CD14-positive monocyte (primary cell): ENCODE results near the gene MISP. TPM values are rescaled to one million over a fixed set of nuclear protein-coding genes. Genes with fewer than 3 reads are reported as not detected.

Source experiments
- DNase-seq, 3 donors: peaks; one replicate each; pipeline ENCODE4 v3.0.0-alpha.2; 2011 to 2022
- H2AFZ ChIP-seq: 2 replicates; pipeline ENCODE4 v1.6.0; 2012; ENCODE audit warnings: mild to moderate bottlenecking, low read depth, low read length, inconsistent platforms; ENCODE audit not compliant: insufficient read depth, poor library complexity, severe bottlenecking
- H3K27ac ChIP-seq, 2 donors: 1 replicate in 1 of 2; 2 replicates in 1 of 2; pipeline ENCODE4 v1.5.1; 2012 to 2013; ENCODE audit warnings: low read length in 2 of 2, control low read depth in 1 of 2, inconsistent platforms in 1 of 2, low read depth in 1 of 2, mild to moderate bottlenecking in 1 of 2
- H3K27me3 ChIP-seq, 2 donors: one replicate each; pipeline versions ENCODE4 v1.6.0 to v1.6.1; 2011 to 2013; ENCODE audit warnings: low read length in 2 of 2; ENCODE audit not compliant: control insufficient read depth in 2 of 2, insufficient read depth in 2 of 2
- H3K36me3 ChIP-seq, 2 donors: replicated peaks in 1 of 2; 1 replicate in 1 of 2; 2 replicates in 1 of 2; pipeline versions ENCODE4 v1.5.1 to v1.6.1; 2012 to 2013; ENCODE audit warnings: low read length in 2 of 2, control low read depth in 1 of 2, inconsistent platforms in 1 of 2, mild to moderate bottlenecking in 1 of 2; ENCODE audit not compliant: insufficient read depth in 2 of 2, control insufficient read depth in 1 of 2
- H3K4me1 ChIP-seq, 2 donors: 1 replicate in 1 of 2; 2 replicates in 1 of 2; pipeline versions ENCODE4 v1.5.1 to v1.6.1; 2012 to 2013; ENCODE audit warnings: low read length in 2 of 2, control low read depth in 1 of 2, inconsistent platforms in 1 of 2, mild to moderate bottlenecking in 1 of 2, moderate library complexity in 1 of 2; ENCODE audit not compliant: insufficient read depth in 2 of 2, control insufficient read depth in 1 of 2
- H3K4me2 ChIP-seq: replicated peaks from 2 replicates; pipeline ENCODE3; 2012; ENCODE audit warnings: low read length, moderate library complexity, mild to moderate bottlenecking; ENCODE audit not compliant: poor library complexity, severe bottlenecking; ENCODE audit errors: extremely low read depth
- H3K4me3 ChIP-seq, 3 experiments: fragments of 200-600 bp in 1 of 3; sonication (generic) in 1 of 3; replicated peaks in 1 of 3; 1 replicate in 2 of 3; 2 replicates in 1 of 3; pipeline ENCODE4 v1.5.1; 2011 to 2013; ENCODE audit warnings: low read length in 3 of 3, mild to moderate bottlenecking in 3 of 3, control low read depth in 2 of 3, low read depth in 2 of 3, inconsistent platforms in 1 of 3, moderate library complexity in 1 of 3
- H3K79me2 ChIP-seq: 2 replicates; pipeline ENCODE4 v1.6.0; 2012; ENCODE audit warnings: mild to moderate bottlenecking, control low read depth, inconsistent platforms, low read length, moderate library complexity; ENCODE audit not compliant: insufficient read depth
- H3K9ac ChIP-seq: 2 replicates; pipeline ENCODE4 v1.6.0; 2017; ENCODE audit warnings: low read length, mild to moderate bottlenecking; ENCODE audit not compliant: insufficient read depth, poor library complexity, severe bottlenecking
- H3K9me3 ChIP-seq, 2 donors: replicated peaks in 1 of 2; 1 replicate in 1 of 2; 2 replicates in 1 of 2; pipeline versions ENCODE4 v1.5.1 to v1.6.1; 2012 to 2013; ENCODE audit warnings: low read length in 2 of 2, control low read depth in 1 of 2; ENCODE audit not compliant: control insufficient read depth in 1 of 2, insufficient read depth in 1 of 2
- H4K20me1 ChIP-seq: 2 replicates; pipeline ENCODE4 v1.6.0; 2012; ENCODE audit warnings: mild to moderate bottlenecking, low read length, control low read depth, moderate library complexity; ENCODE audit not compliant: insufficient read depth
- H3K27ac Mint-ChIP-seq, 7 donors: one replicate each; pipeline ENCODE4 v1.8.0; 2020; ENCODE audit warnings: mild to moderate bottlenecking in 7 of 7, mixed read lengths in 7 of 7, moderate library complexity in 6 of 7, inconsistent platforms in 2 of 7
- H3K27me3 Mint-ChIP-seq, 3 donors: one replicate each; pipeline ENCODE4 v1.8.0; 2021 to 2022; ENCODE audit warnings: low read depth in 3 of 3, mild to moderate bottlenecking in 3 of 3, mixed read lengths in 3 of 3, moderate library complexity in 3 of 3, inconsistent platforms in 1 of 3
- H3K36me3 Mint-ChIP-seq, 2 donors: one replicate each; pipeline ENCODE4 v1.8.0; 2020; ENCODE audit warnings: mixed read lengths in 2 of 2, inconsistent platforms in 1 of 2, mild to moderate bottlenecking in 1 of 2
- H3K4me1 Mint-ChIP-seq: one replicate; pipeline ENCODE4 v1.8.0; 2020; ENCODE audit warnings: mild to moderate bottlenecking, mixed read lengths
- H3K4me3 Mint-ChIP-seq, 2 donors: one replicate each; pipeline ENCODE4 v1.8.0; 2020; ENCODE audit warnings: mild to moderate bottlenecking in 2 of 2, mixed read lengths in 2 of 2, moderate library complexity in 1 of 2
- H3K9me3 Mint-ChIP-seq, 7 donors: one replicate each; pipeline ENCODE4 v1.8.0; 2020 to 2022; ENCODE audit warnings: mixed read lengths in 7 of 7, mild to moderate bottlenecking in 6 of 7, moderate library complexity in 6 of 7, inconsistent platforms in 2 of 7
- CTCF ChIP-seq: fragments of 200-600 bp; IDR thresholded peaks from one replicate; pipeline ENCODE4 v1.8.0; 2022; ENCODE audit warnings: antibody characterized with exemption, mild to moderate bottlenecking
- WGBS: methylation state at CpG from one replicate; pipeline ENCODE4 v1.1.5; 2013; ENCODE audit warnings: missing lambda C conversion rate; ENCODE audit not compliant: insufficient coverage; 5-methylcytosine and 5-hydroxymethylcytosine counted together
- intact Hi-C, 2 donors: fragments of 100-400 bp; cut with micrococcal nuclease; formaldehyde crosslinking; loops; one replicate each; pipeline versions ENCODE4 v1.15.0 to v1.15.1; 2023
- polyA plus RNA-seq, 3 donors: library from polyadenylated mRNA; depleted of rRNA in 1 of 3; unstranded in 2 of 3; stranded (reverse) in 1 of 3; fragments of 300-500 nt in 2 of 3; fragments of >200 nt in 1 of 3; fragmentation: Illumina TruSeq in 2 of 3; gene quantifications; 1 replicate in 2 of 3; 2 replicates in 1 of 3; pipeline ENCODE4 v1.2.3, GENCODE V29; 2012 to 2021

MISP gene
- polyA plus RNA-seq, 3 donors = not detected

- Histone ChIP-seq H3K4me2 (no peak overlapping the region), H2AFZ (no peak overlapping the region), H3K4me3 (no peak overlapping the region), H3K27ac (no peak overlapping the region), H3K9me3 (peaks cover 7 to 39% of the 10 kb centered on the region in 2 donors), H3K36me3 (no peaks in the 10 kb centered on the region), H3K27me3 (no peaks in the 10 kb centered on the region), H3K9ac (no peak overlapping the region), H3K4me1 (peaks cover 8 to 13% of the 10 kb centered on the region in 2 donors), H3K79me2 (no peaks in the 10 kb centered on the region), H4K20me1 (no peaks in the 10 kb centered on the region)
- WGBS = 98% methylated on average over 19 of the region's 28 CpGs
- TF ChIP-seq CTCF = no peak
- Mint-ChIP-seq H3K27me3 (peaks cover 0 to 5% (median 0%) of the 10 kb centered on the region in 3 donors), H3K36me3 (no peaks in the 10 kb centered on the region), H3K27ac (no peak overlapping the region), H3K4me3 (no peak overlapping the region), H3K4me1 (peaks cover 8% of the 10 kb centered on the region), H3K9me3 (peaks cover 13 to 50% (median 30%) of the 10 kb centered on the region in 7 donors)
- intact Hi-C loops = no loop called here
- DNase-seq = no peak
Observed at GRCh38 chr19:747432-748273, 3.3 kb upstream of the MISP start.

- 97% methylated on average over 9 of the region's 14 CpGs for WGBS
- Histone ChIP-seq H3K4me3 (no peak overlapping the region), H3K9ac (no peak overlapping the region), H2AFZ (no peak overlapping the region), H3K27me3 (no peaks in the 10 kb centered on the region), H4K20me1 (no peaks in the 10 kb centered on the region), H3K36me3 (no peaks in the 10 kb centered on the region), H3K4me1 (peaks cover 10 to 17% of the 10 kb centered on the region in 2 donors), H3K79me2 (no peaks in the 10 kb centered on the region), H3K4me2 (no peak overlapping the region), H3K27ac (no peak overlapping the region), H3K9me3 (peaks cover 7 to 39% of the 10 kb centered on the region in 2 donors)
- no peak overlapping the region for H3K27ac Mint-ChIP-seq
- peaks cover 13 to 48% (median 28%) of the 10 kb centered on the region in 7 donors for H3K9me3 Mint-ChIP-seq
- no peak overlapping the region for H3K4me3 Mint-ChIP-seq
- H3K36me3 Mint-ChIP-seq = no peaks in the 10 kb centered on the region
- no peak for TF ChIP-seq CTCF
- peaks cover 14% of the 10 kb centered on the region for H3K4me1 Mint-ChIP-seq
- intact Hi-C loops = no loop called here
- no peak for DNase-seq
- H3K27me3 Mint-ChIP-seq = peaks cover 0 to 6% (median 0%) of the 10 kb centered on the region in 3 donors
Observed at GRCh38 chr19:748274-748598, 2.7 kb upstream of the MISP start.
